OCI-LY1 (cell line): ENCODE data around the gene HMG20A.

Experiments used
- H2AFZ ChIP-seq: fragments of 200-600 bp; sonication (generic), shearing (Covaris generic); 2 replicates; pipeline ENCODE4 v1.6.0; 2014; ENCODE audit warnings: antibody characterized with exemption, mild to moderate bottlenecking, low read length
- H3F3A ChIP-seq: fragments of 200-600 bp; sonication (generic), shearing (Covaris generic); 2 replicates; pipeline ENCODE4 v1.6.0; 2014; ENCODE audit warnings: mild to moderate bottlenecking, antibody characterized with exemption, low read length, moderate library complexity; ENCODE audit not compliant: insufficient read depth
- H3K27ac ChIP-seq: fragments of 200-600 bp; sonication (generic); 2 replicates; pipeline ENCODE4 v1.5.1; 2014; ENCODE audit warnings: low read length, mixed run types, mild to moderate bottlenecking, low read depth; ENCODE audit not compliant: poor library complexity, severe bottlenecking
- H3K27me3 ChIP-seq: fragments of 200-600 bp; sonication (generic); 2 replicates; pipeline ENCODE4 v1.6.0; 2014; ENCODE audit warnings: antibody characterized with exemption, mild to moderate bottlenecking, low read length, moderate library complexity; ENCODE audit not compliant: insufficient read depth
- H3K36me3 ChIP-seq: fragments of 200-600 bp; sonication (generic); 2 replicates; pipeline ENCODE4 v1.6.1; 2014; ENCODE audit warnings: mild to moderate bottlenecking, antibody characterized with exemption, low read length, moderate library complexity, mixed read lengths; ENCODE audit not compliant: insufficient read depth
- H3K4me1 ChIP-seq: fragments of 200-600 bp; sonication (generic); 2 replicates; pipeline ENCODE4 v1.5.1; 2014; ENCODE audit warnings: mild to moderate bottlenecking, low read length, moderate library complexity; ENCODE audit not compliant: insufficient read depth, severe bottlenecking
- H3K4me2 ChIP-seq: fragments of 200-600 bp; sonication (generic), shearing (Covaris generic); 2 replicates; pipeline ENCODE4 v1.6.1; 2014; ENCODE audit warnings: low read length
- H3K4me3 ChIP-seq: fragments of 200-600 bp; sonication (generic); 2 replicates; pipeline ENCODE4 v1.5.1; 2014; ENCODE audit warnings: low read length, low read depth, mild to moderate bottlenecking, mixed read lengths; ENCODE audit not compliant: poor library complexity, severe bottlenecking
- H3K79me2 ChIP-seq: fragments of 200-600 bp; shearing (Covaris generic); 2 replicates; pipeline ENCODE4 v1.6.1; 2016; ENCODE audit warnings: mixed run types, low read length, mixed read lengths; ENCODE audit not compliant: insufficient read depth
- H3K9ac ChIP-seq: fragments of 200-600 bp; sonication (generic), shearing (Covaris generic); 2 replicates; pipeline ENCODE4 v1.6.1; 2014; ENCODE audit warnings: mild to moderate bottlenecking, low read length, mixed read lengths
- H3K9me2 ChIP-seq: fragments of 200-600 bp; sonication (generic), shearing (Covaris generic); 2 replicates; pipeline ENCODE4 v1.6.1; 2014; ENCODE audit warnings: low read depth, mild to moderate bottlenecking, low read length, mixed read lengths
- H3K9me3 ChIP-seq: fragments of 200-600 bp; shearing (Covaris generic); 2 replicates; pipeline ENCODE4 v1.6.1; 2014; ENCODE audit warnings: low read length, mixed read lengths
- H4K20me1 ChIP-seq: fragments of 200-600 bp; sonication (generic), shearing (Covaris generic); 2 replicates; pipeline ENCODE4 v1.6.0; 2016; ENCODE audit warnings: mild to moderate bottlenecking, low read length; ENCODE audit not compliant: insufficient read depth
- CTCF ChIP-seq: fragments of 200-600 bp; sonication (generic), shearing (Covaris generic); IDR thresholded peaks from 2 replicates; pipeline ENCODE4 v1.5.1; 2017; ENCODE audit warnings: mild to moderate bottlenecking, antibody characterized with exemption, low read length, moderate library complexity, mixed read lengths
- EZH2 ChIP-seq: fragments of 200-600 bp; sonication (generic), shearing (Covaris generic); IDR thresholded peaks from 2 replicates; pipeline ENCODE4 v1.8.0; 2017; ENCODE audit warnings: borderline replicate concordance, mixed run types, mild to moderate bottlenecking, antibody characterized with exemption, low read length, moderate library complexity, mixed read lengths

The HMG20A gene

GRCh38 chr15:77497110-77497737, 76.5 kb downstream of the HMG20A start:
- H4K20me1 ChIP-seq: no peaks in the 10 kb centered on the region
- H3K79me2 ChIP-seq: no peaks in the 10 kb centered on the region
- no peak overlapping the region for H3K9ac ChIP-seq
- TF ChIP-seq CTCF (no peak; the same call in 1 of the 2 replicates), EZH2 (no peak)
- no peaks in the 10 kb centered on the region for H3F3A ChIP-seq
- no peak overlapping the region for H3K4me3 ChIP-seq
- peaks cover 12% of the 10 kb centered on the region for H3K4me1 ChIP-seq
- no peaks in the 10 kb centered on the region for H3K9me3 ChIP-seq
- H3K27me3 ChIP-seq: no peaks in the 10 kb centered on the region
- no peaks in the 10 kb centered on the region for H3K36me3 ChIP-seq
- H3K9me2 ChIP-seq: no peaks in the 10 kb centered on the region
- no peak overlapping the region for H3K4me2 ChIP-seq
- no peak overlapping the region for H3K27ac ChIP-seq
- no peak overlapping the region for H2AFZ ChIP-seq

- Histone ChIP-seq H4K20me1 (no peaks in the 10 kb centered on the region), H3K4me1 (peaks cover 8% of the 10 kb centered on the region), H3K4me3 (no peak overlapping the region), H2AFZ (no peak overlapping the region), H3K27ac (no peak overlapping the region), H3K9me2 (no peaks in the 10 kb centered on the region), H3F3A (no peaks in the 10 kb centered on the region), H3K79me2 (no peaks in the 10 kb centered on the region), H3K36me3 (no peaks in the 10 kb centered on the region), H3K9me3 (no peaks in the 10 kb centered on the region), H3K27me3 (no peaks in the 10 kb centered on the region), H3K4me2 (no peak overlapping the region), H3K9ac (no peak overlapping the region)
- TF ChIP-seq CTCF: no peak
Observed at GRCh38 chr15:77497942-77498361, 77.3 kb downstream of the HMG20A start.

- Histone ChIP-seq H3K27ac (no peak overlapping the region), H3K4me3 (no peak overlapping the region), H3K27me3 (no peaks in the 10 kb centered on the region), H3K4me2 (no peak overlapping the region), H3K9me2 (no peaks in the 10 kb centered on the region), H3K79me2 (no peaks in the 10 kb centered on the region), H3K36me3 (no peaks in the 10 kb centered on the region), H3K9ac (no peak overlapping the region), H4K20me1 (no peaks in the 10 kb centered on the region), H3K4me1 (no peaks in the 10 kb centered on the region), H3K9me3 (no peaks in the 10 kb centered on the region), H3F3A (no peaks in the 10 kb centered on the region), H2AFZ (no peak overlapping the region)
- no peak for TF ChIP-seq EZH2
- no peak for TF ChIP-seq CTCF
Observed at GRCh38 chr15:77499087-77499760, 78.5 kb downstream of the HMG20A start.
